CD4-positive, alpha-beta T cell treated with Interleukin-21 for 1 hour (primary cell): ENCODE data around the gene SDF4.

ENCODE experiments used
- DNase-seq: peaks from one replicate; pipeline ENCODE4 v3.0.0-alpha.2; 2020

Gene SDF4

GRCh38 chr1:1175221-1176062 lies 56.4 kb downstream of the SDF4 start:
- DNase-seq, result no peak

- peak; percentile 78 for DNase-seq
Observed at GRCh38 chr1:1173793-1174415, 57.9 kb downstream of the SDF4 start, which contains the start of gene TTLL10. Gene TTLL10 (plus strand): TSS chr1:1173880. CDS start chr1:1179216, 5,336 bp downstream.

- no peak for DNase-seq
Observed at GRCh38 chr1:1173061-1173792, 58.6 kb downstream of the SDF4 start.

GRCh38 chr1:1171546-1172340 lies 60.1 kb downstream of the SDF4 start:
- peak; percentile 45 for DNase-seq

- DNase-seq, result no peak
Observed at GRCh38 chr1:1171161-1171545, 60.6 kb downstream of the SDF4 start.

GRCh38 chr1:1170215-1171091 lies 61.3 kb downstream of the SDF4 start:
- no peak for DNase-seq

- DNase-seq, result no peak
Observed at GRCh38 chr1:1169429-1170214, 62.2 kb downstream of the SDF4 start.

- no peak for DNase-seq
Observed at GRCh38 chr1:1168451-1169411, 63.1 kb downstream of the SDF4 start.

GRCh38 chr1:1167841-1168450 lies 63.9 kb downstream of the SDF4 start:
- DNase-seq, result no peak

GRCh38 chr1:1167398-1167821 lies 64.4 kb downstream of the SDF4 start:
- DNase-seq, result no peak
